IMR-90 (cell line): ENCODE results near the gene TTBK2.

ENCODE experiments used
- MXI1 ChIP-seq: IDR thresholded peaks from 2 replicates; pipeline ENCODE4 v1.6.1; 2012; ENCODE audit warnings: low read depth, mild to moderate bottlenecking, low read length, moderate library complexity, borderline replicate concordance
- SMC3 ChIP-seq: fragments of 150-350 bp; IDR thresholded peaks from 2 replicates; pipeline ENCODE4 v1.6.1; 2016; ENCODE audit warnings: low read depth, mild to moderate bottlenecking, antibody characterized with exemption, low read length, moderate library complexity
- TF ChIP-seq, protein P1 (sequence below): conservative IDR thresholded peaks from 2 replicates; pipeline ENCODE4 v1.5.1; 2012; ENCODE audit warnings: mild to moderate bottlenecking, low read depth, low read length, improper control_type of control experiment

DNA sequence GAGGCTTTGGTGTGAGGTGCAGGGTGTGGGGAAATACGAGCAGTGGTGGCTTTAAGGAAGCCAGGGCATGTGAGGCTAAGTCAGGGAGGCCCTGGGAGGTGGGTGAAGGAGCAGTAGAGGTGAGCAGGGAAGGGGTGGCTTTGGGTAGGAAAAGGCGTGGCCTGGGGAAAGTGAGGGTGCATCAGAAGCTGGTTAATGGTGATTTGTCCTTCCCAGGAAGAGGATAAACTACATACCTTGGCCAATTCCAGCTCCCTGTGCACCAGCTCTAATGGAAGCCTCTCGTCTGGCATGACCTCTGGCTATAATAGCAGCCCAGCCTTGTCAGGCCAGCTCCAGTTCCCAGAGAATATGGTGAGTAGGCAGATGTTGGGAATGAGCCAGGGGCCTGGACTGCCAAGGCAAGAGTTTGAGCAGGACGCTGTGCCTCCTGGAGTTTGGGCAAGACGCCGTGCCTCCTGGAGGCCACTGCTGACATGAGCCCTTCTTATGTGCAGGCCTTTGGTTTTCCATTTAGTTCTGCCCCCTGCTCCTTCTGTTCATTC lies 225.0 kb downstream of the TTBK2 start:
- TF ChIP-seq, protein P1, sequence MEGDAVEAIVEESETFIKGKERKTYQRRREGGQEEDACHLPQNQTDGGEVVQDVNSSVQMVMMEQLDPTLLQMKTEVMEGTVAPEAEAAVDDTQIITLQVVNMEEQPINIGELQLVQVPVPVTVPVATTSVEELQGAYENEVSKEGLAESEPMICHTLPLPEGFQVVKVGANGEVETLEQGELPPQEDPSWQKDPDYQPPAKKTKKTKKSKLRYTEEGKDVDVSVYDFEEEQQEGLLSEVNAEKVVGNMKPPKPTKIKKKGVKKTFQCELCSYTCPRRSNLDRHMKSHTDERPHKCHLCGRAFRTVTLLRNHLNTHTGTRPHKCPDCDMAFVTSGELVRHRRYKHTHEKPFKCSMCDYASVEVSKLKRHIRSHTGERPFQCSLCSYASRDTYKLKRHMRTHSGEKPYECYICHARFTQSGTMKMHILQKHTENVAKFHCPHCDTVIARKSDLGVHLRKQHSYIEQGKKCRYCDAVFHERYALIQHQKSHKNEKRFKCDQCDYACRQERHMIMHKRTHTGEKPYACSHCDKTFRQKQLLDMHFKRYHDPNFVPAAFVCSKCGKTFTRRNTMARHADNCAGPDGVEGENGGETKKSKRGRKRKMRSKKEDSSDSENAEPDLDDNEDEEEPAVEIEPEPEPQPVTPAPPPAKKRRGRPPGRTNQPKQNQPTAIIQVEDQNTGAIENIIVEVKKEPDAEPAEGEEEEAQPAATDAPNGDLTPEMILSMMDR, result no peak
- TF ChIP-seq SMC3, result no peak
- no peak for TF ChIP-seq MXI1
